EL (cell line): ENCODE measurements around the gene MRPS18B.
A peak's percentile ranks its signal among the peaks of the same experiment; 100 is the strongest.

Experiments used
- DNase-seq: peaks from one replicate; pipeline ENCODE4 v3.0.0-alpha.2; 2016

The MRPS18B gene

DNA sequence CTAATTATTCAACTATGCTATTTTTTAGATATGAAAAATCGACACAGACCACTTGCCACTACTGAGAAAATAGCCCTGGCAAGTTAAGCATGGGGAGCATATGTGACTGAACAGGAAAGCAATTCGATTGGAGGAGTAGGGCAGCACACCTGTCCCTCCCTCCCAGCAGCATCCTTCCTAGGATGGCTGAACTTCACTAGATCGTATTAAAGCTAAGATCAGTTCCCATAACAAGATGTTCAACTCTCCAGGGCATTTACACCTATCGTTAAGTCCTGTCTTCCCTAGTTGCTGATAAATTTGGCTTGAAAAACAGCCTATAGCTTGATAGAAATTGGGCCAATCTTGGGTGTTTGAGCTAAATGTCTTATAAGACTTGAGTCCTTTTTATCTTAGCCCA is 7.6 kb upstream of the MRPS18B start:
- no peak for DNase-seq

DNA sequence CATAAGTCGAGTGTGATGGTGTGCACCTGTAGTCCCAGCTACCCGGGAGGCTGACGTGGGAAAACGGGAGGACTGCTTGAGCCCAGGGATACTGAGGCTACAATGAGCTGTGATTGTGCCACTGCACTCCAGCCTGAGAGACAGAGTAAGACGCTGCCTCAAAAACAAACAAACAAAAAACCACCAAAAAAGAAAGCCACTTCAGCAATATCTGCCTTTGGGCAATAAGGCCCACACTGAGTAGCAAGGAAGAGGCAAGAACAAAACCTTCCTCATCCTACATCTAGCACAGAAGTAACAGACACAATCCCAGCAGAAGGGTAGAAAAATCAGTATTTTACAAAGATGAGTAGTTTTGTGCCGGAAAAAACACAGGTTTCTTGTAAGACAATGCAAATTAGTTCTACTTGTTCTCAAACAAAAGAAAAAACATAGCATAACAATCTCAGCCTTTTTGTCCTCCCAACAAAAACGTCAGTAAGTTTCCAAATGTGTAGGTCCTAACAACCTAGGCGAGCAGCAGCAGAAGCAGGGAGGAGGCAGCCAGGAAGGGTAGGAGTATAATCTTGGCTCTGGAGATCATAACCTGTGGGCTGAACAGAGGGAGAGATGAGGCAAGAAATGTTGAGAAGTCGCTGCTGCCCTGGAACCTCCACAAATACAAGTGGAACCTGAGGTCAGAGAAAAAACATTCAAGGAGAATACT is 6.3 kb upstream of the MRPS18B start:
- no peak for DNase-seq

- no peak for DNase-seq
These were observed 5.8 kb upstream of the MRPS18B start for GRCh38 chr6:30611856-30612194.

DNA sequence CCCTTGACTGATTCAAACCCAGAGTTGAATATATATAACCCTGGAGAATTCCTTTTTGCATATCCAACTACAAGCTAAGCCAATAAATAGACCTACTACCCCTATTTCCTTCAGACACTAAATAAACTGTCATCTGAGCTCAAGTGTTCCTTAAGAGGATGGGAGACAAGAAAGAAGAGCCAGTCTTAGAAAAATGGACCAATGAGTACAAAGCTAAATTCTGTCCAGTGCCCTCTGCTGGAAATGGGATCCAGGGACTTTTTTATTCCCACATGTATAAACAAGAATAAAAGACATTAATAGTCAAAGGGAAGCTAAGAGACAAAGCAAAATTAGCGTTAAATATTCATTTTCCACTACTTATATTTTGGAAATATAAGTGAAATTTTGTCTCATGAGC is 5.4 kb upstream of the MRPS18B start:
- peak; percentile 42 for DNase-seq

GRCh38 chr6:30612687-30613248 is 4.9 kb upstream of the MRPS18B start:
- DNase-seq, result peak; percentile 61

DNA sequence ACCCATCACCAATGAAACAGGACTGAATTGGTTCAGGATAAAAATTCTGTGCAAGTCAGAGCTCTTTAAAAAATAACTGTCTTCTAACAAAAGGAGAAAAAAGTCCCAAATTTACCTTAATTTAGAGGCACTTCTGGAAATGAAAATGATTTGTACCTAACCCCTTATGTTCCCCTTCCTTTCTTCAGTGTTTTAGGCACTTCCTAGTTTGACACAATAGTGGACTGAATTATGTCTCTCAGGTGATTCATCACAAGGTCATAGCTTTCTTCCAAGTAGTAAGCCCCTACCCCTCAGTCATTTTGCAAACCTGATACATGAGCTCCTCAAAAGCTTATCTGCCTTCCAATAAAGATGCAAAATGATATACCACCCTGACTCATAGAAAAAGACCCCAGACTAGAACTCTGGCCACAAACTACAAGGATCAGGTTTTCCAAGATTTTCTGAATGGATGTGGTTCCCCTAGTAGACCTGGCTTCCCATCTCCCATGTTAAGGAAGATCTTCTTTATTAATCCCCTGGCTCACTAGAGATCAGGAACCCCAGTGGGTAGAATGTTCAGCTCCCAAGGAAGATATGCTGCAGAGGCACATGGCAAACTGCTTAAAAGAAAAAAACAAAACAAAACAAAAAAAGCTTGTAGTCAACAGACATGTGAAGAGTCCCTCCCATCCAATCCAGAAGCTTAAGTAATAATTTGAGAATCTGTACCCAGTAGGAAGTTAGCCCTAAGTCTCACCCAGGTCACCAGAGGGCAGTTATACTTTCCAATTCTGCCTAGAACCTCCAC is 4.2 kb upstream of the MRPS18B start:
- peak; percentile 34 for DNase-seq

GRCh38 chr6:30614044-30614842 is 3.4 kb upstream of the MRPS18B start:
- DNase-seq, result no peak

DNA sequence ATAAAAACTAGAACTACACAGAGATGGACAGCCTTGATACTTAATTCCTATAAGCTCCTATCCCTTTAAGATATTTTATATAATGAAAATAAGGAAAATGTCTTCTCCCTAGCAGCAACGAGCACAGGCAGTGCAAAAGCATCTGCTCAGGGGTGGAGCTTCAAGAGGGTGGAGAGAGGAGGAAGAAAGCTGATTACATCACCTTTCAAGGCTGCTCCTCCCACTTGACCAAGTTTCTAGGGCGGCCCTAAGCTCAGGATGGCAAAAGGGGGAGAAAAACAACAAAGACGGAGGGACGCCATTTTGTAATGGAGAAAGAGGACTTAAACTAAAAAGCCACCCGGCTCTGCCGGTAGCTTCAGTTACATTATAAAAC is 2.8 kb upstream of the MRPS18B start:
- peak; percentile 98 for DNase-seq

GRCh38 chr6:30615219-30615957 is 2.3 kb upstream of the MRPS18B start:
- DNase-seq, result peak; percentile 93

- DNase-seq, result peak; percentile 45
These were observed 1.5 kb upstream of the MRPS18B start for GRCh38 chr6:30615958-30616810.

GRCh38 chr6:30616811-30617564 is 652 bp upstream of the MRPS18B start, which contains the start of gene PPP1R10:
Gene PPP1R10 (minus strand): TSS chr6:30617243. CDS start chr6:30609944, 7,299 bp downstream.
- peak; percentile 100 for DNase-seq

DNA sequence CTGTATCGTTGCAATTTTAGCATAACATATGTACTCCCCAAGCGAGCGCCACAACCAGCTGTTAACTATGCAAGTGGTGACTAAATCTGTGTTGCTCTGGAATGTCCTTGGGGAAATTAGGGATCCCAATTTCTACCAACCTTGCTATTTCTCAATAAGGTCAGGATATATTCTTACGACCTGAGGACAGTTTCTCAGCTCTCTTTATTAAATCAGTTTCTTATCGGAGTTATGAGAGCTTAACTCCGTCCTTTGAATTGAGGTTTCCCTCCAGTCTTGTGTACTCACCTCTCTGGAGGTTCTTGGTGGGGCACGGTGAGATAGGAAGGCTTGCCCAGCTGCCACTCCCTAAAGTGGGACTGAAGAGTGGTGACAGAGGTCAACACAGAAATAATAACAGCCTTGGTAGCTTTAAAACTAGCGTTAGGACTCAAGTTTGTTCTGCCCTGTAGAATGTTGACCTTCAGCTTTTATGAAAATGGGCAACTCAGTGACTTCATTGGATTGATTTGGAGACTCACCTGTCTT is 694 bp downstream of the MRPS18B start:
- DNase-seq, result no peak

GRCh38 chr6:30619561-30619960 is 1.9 kb downstream of the MRPS18B start:
- no peak for DNase-seq

DNA sequence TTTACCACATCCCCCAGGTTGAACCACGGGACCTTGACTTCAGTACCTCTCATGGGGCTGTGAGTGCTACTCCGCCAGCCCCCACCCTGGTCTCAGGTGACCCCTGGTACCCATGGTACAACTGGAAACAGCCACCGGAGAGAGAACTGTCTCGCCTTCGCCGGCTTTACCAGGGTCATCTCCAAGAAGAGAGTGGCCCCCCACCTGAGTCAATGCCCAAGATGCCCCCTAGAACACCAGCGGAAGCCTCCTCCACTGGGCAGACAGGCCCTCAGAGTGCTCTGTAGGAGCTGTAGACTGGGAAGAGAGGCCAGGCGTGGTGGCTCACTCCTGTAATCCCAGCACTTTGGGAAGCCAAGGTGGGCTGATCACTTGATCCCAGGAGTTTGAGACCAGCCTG is 7.9 kb downstream of the MRPS18B start:
- DNase-seq, result no peak

DNA sequence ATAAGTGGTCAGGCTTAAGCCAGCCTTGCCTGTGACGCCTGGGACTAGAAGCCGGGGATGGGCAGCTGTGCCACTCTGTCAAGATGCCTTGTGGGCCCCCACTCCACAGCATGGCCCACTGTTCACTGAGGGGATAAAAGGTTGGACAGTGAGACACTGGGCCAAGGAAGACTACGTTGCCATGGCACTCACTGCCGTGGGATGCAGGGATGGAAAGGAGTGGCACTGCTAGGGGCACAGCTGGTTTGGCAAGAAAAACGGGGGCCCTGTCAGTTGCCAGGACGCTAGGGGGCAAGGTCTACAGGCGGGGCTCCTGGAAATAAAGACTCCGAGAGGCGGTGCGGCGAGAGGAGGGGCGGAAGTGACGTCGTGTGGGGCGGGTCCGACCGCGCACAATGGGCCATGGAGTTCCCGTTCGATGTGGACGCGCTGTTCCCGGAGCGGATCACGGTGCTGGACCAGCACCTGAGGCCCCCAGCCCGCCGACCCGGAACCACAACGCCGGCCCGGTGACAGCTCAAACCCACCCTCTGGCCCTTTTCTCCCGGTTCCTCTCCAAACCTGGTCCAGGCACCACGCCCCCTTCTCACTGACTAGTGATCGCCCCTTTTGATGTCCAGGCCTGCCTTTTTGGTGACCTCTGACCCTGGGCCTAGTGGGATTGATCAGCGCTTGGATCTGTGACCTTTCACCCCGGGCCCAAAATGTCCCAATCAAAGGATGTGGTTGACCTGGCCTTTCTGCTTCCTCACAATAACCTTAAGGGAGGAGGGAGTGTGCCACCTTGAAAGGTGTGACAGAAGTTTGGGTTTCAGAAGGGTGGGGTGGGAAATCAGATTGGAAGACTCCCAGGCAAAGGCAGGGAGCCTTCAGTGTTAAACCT is 9.1 kb downstream of the MRPS18B start, which contains the start of gene ATAT1:
TSS of gene ATAT1 (plus strand) at position 391 of the 883 bp plus-strand sequence.
- DNase-seq, result peak; percentile 81

DNA sequence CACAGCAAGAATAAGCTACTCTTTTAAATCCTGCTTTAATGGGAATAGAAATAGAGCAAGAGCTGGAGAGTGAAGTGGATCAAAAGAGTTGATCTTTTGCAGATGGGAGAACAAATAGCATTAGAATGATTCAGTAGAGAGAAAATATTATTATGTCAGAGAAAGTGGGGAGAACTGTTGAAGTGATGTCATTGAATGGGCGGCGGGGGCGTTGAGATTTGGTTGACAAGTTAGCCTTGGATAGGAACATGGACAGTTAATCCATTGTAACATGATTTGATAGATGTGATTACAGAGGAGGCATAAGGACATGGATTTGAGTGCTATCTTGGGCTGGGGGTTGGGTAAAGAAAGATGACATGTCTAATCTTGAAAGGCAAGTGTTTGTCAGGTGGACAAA is 18.2 kb downstream of the MRPS18B start:
- DNase-seq, result no peak

DNA sequence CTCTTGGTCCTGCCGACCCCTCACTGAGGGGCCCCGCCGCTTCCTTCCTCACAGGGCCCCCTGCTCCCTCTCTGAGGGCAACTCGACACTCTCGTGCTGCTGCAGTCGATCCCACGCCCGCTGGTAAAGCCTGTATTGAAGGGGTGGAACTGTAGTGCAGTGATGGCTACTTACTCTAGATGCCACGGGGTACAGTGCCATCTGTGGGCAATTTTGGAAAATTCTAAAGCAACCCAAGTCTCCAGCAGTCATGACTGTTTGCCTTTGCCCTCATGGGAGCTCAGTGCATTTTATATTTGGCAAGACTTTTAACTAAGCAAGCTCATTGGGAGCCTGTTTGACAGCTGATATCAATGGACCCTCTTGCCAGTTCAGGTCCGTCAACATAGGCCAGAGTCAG is 22.8 kb downstream of the MRPS18B start:
- no peak for DNase-seq

- no peak for DNase-seq
These were observed 23.4 kb downstream of the MRPS18B start for GRCh38 chr6:30641048-30641447.

GRCh38 chr6:30643656-30644055 is 26.0 kb downstream of the MRPS18B start:
- no peak for DNase-seq
